ENCODE results near the gene DDX39B. TPM values are rescaled to one million over a fixed set of nuclear protein-coding genes. Genes with fewer than 3 reads are reported as not detected.
"Not testable (repeated sequence)": the region's sequence is repeated elsewhere in the genome, so short reads cannot be mapped to it uniquely, and the experiment has no call there.

DDX39B gene
- total RNA-seq, 2 experiments from 2014 or later, result 517 to 569 TPM

DNA sequence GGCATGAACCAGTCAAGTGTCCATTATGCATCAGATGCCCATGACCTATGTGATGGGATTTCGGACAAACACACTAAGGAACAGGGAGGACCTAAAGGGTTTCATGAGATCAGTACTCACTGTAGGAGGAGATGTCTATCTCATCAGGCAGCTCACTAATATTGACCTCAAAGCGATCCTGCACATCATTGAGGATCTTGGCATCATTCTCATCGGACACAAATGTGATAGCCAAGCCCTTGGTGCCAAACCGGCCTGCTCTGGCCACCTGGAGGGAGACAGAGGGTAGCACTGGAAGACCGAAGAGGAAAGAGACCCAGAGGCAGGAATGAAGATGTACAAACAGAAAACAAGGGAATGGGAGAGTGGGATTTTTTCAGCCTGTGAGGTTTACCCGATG, 11.1 kb downstream of the DDX39B start:
- Mint-ChIP-seq H3K9me3 (ENCODE audit: low read depth) (no peaks in the 10 kb centered on the region), H3K27ac (no peak overlapping the region), H3K4me3 (no peak overlapping the region), H3K4me1 (peaks cover 17% of the 10 kb centered on the region), H3K36me3 (ENCODE audit: low read depth) (peaks cover 59% of the 10 kb centered on the region), H3K27me3 (no peaks in the 10 kb centered on the region)
- POLR2A ChIA-PET, result interaction anchor here (0.7 kb wide), 1 partner anchor 35 kb away, joined by 3 read pairs; no protein-coding TSS in a partner anchor
- DNase-seq (no peak), ATAC-seq (no peak)
- intact Hi-C loops (cut with DNase I, micrococcal nuclease), result no loop called here
- CTCF ChIA-PET, result no interaction called here

DNA sequence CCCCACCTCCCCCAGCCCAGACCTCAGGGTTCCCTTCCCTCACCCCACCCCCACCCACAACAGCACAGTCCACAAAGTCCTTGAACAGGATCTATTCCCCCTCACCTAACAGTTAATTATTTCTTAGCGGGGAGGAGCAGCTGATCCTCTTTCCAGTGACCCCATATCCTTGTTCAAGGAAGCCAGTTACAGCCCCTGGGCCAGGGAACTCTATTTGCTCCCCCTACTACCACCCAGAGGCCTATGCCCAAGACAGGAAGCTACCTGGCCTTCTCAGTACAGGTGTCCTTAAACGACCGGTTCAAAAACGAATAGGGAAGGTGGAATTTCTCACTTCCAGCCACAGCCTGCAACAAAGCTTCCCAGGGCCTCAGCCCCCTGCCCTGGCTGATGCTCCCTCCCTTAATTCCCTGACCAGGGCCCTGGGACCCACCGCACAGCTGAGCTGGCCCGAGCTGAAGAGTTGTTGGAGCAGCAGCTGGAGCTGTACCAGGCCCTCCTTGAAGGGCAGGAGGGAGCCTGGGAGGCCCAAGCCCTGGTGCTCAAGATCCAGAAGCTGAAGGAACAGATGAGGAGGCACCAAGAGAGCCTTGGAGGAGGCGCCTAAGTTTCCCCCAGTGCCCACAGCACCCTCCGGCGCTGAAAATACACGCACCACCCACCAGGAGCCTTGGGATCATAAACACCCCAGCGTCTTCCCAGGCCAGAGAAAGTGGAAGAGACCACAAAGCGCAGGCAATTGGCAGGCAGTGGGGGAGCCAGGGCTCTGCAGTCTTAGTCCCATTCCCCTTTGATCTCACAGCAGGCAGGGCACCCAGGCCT, 12.3 kb downstream of the DDX39B start:
- DNase-seq (no peak), ATAC-seq (peak; percentile 25)
- H3K9me3 Mint-ChIP-seq (ENCODE audit: low read depth), result no peaks in the 10 kb centered on the region
- intact Hi-C loops (cut with DNase I, micrococcal nuclease), result no loop called here
- H3K27me3 Mint-ChIP-seq, result no peaks in the 10 kb centered on the region
- H3K27ac Mint-ChIP-seq, result no peak overlapping the region
- peaks cover 9% of the 10 kb centered on the region for H3K4me1 Mint-ChIP-seq
- CTCF ChIA-PET, result interaction anchor here (0.7 to 1.5 kb wide), 3 partner anchors 9 to 67 kb away, joined by 3 to 5 read pairs (median 5); no protein-coding TSS in a partner anchor
- POLR2A ChIA-PET, result interaction anchor here (0.6 to 1.3 kb wide), 4 partner anchors 11 to 58 kb away, joined by 3 to 5 read pairs (median 4); no protein-coding TSS in a partner anchor
- no peak overlapping the region for H3K4me3 Mint-ChIP-seq
- peaks cover 48% of the 10 kb centered on the region for H3K36me3 Mint-ChIP-seq (ENCODE audit: low read depth)

DNA sequence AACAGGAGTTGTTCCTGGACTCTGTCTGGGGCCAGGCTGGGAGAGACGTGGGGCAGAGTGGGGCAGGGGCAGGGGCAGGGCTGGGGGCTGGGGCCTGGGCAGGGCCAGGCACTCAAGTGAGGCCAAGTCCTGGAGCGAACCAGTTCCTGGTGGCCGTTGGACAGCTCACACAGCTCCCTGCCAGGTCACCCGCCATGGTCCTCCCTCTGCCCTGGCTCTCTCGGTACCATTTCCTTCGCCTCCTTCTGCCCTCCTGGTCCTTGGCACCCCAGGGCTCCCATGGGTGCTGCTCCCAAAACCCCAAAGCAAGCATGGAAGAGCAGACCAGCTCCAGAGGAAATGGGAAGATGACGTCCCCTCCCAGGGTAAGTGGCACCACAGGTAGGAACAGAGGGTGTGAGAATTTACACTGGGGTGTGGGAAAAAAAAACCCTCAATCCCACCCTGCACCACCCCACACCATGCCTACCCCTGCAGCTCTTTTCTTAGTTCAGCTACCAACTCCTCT, 12.9 kb downstream of the DDX39B start, which contains the start of gene MCCD1:
Gene MCCD1, plus strand, starts transcription at position 142 of the 508 bp plus-strand sequence. Its CDS starts 53 bp downstream, at position 195.
- H3K27ac Mint-ChIP-seq, result no peak within 1 kb of the TSS
- no peaks in the 10 kb centered on the region for H3K9me3 Mint-ChIP-seq (ENCODE audit: low read depth)
- H3K4me3 Mint-ChIP-seq, result no peak within 1 kb of the TSS
- intact Hi-C loops (cut with DNase I, micrococcal nuclease), result no loop called here
- no peaks in the 10 kb centered on the region for H3K27me3 Mint-ChIP-seq
- peaks cover 41% of the 10 kb centered on the region for H3K36me3 Mint-ChIP-seq (ENCODE audit: low read depth)
- DNase-seq (no peak), ATAC-seq (peak; percentile 17)
- ChIA-PET POLR2A (interaction anchor here (0.6 to 1.3 kb wide), 4 partner anchors 12 to 54 kb away, joined by 3 to 5 read pairs (median 3); no protein-coding TSS in a partner anchor), CTCF (interaction anchor here (0.8 to 1.8 kb wide), 5 partner anchors 12 to 68 kb away, joined by 3 to 8 read pairs (median 5); partner anchors contain the start of gene DDX39B)
- peaks cover 7% of the 10 kb centered on the region for H3K4me1 Mint-ChIP-seq

DNA sequence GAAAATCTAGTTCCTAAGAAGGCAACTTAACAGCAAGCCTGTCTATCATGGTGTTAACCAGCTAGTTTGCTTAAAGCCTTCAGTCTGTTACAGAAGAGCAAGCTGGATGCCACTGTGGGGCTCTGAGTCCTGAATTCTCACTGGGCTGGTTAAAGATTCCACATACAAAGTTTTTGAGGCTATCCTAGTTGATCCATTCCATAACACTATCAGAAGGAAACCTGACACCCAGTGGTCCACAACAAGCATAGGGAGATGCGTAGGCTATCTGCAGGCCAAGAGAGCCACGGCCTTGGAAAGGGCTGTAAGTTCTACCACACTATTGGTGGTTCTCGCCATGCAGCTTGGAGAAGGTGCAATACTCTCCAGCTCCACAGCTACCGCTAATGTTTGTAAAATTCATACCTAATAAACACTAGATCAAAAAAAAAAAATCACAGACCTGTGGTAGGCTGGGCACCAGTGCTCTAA, 13.5 kb downstream of the DDX39B start:
- no peaks in the 10 kb centered on the region for H3K27me3 Mint-ChIP-seq
- no peak overlapping the region for H3K4me3 Mint-ChIP-seq
- ChIA-PET POLR2A (interaction anchor here (0.6 to 1.3 kb wide), 3 partner anchors 13 to 83 kb away, joined by 3 to 5 read pairs (median 3); partner anchors contain the start of gene DDX39B), CTCF (interaction anchor here (0.6 to 1.8 kb wide), 5 partner anchors 12 to 129 kb away, joined by 3 to 8 read pairs (median 5); partner anchors contain the start of gene DDX39B)
- ATAC-seq (no peak), DNase-seq (no peak)
- peaks cover 4% of the 10 kb centered on the region for H3K4me1 Mint-ChIP-seq
- no peak overlapping the region for H3K27ac Mint-ChIP-seq
- H3K9me3 Mint-ChIP-seq (ENCODE audit: low read depth), result no peaks in the 10 kb centered on the region
- H3K36me3 Mint-ChIP-seq (ENCODE audit: low read depth), result peaks cover 36% of the 10 kb centered on the region
- intact Hi-C loops (cut with DNase I, micrococcal nuclease), result no loop called here

DNA sequence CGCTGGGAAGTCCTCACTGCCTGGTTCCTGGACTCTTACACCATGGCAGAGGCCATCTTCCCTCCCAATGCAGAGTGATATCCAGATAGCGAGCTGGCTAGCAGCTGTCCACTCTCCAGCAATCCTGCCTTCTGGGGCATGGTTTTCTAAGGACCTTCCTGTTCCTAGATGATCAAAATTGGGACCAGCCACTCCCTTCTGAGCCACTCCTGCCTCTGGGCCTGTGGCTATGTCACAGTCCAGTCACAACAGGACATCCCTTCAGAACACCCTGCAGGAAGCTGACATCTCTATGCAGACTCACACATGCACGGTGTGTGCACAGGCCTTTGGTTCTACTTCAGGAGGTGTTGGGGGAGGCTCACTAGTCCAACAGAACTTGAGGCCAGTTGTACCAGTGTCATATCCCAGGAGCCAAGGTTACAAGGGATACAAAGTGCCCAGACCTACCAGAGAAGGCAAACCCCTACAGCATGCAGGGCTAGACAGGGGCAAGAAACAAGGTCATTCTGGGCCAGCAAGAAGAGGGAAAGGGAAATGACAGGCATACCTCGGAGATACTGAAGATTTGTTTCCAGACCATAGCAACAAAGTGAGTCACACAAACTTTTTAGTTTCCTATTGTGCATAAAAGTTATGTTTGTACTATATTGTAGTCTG, 15.7 kb downstream of the DDX39B start:
- no peaks in the 10 kb centered on the region for H3K4me1 Mint-ChIP-seq

DNA sequence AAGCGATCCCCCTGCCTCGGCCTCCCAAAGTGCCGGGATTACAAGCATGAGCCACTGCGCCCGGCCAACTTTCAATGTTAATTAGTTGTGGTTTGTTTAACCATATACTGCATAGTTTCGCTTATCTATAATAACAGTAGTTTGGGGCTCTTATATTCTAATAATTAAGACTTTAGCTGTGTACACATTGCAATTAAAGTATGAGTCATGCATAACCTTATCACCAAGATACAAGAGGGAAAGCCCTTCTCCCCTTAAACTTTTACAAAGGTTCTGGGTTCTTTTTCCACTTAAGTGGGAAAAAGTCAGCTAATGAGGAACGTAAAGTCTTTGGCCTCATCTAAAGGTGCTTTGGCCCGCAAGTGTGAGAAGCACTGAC, 16.3 kb downstream of the DDX39B start:
- no peak overlapping the region for H3K27ac Mint-ChIP-seq
- H3K4me1 Mint-ChIP-seq, result no peaks in the 10 kb centered on the region
- intact Hi-C loops (cut with DNase I, micrococcal nuclease), result no loop called here
- no peaks in the 10 kb centered on the region for H3K9me3 Mint-ChIP-seq (ENCODE audit: low read depth)
- CTCF ChIA-PET, result interaction anchor here (0.8 to 1.2 kb wide), 2 partner anchors 73 to 114 kb away, joined by 3 to 5 read pairs; no protein-coding TSS in a partner anchor
- DNase-seq (no peak), ATAC-seq (no peak)
- peaks cover 12% of the 10 kb centered on the region for H3K36me3 Mint-ChIP-seq (ENCODE audit: low read depth)
- POLR2A ChIA-PET, result no interaction called here
- H3K27me3 Mint-ChIP-seq, result no peaks in the 10 kb centered on the region
- H3K4me3 Mint-ChIP-seq, result no peak overlapping the region

More for the DNA sequence above, 15.7 kb downstream of the DDX39B start:
- Mint-ChIP-seq H3K9me3 (ENCODE audit: low read depth) (no peaks in the 10 kb centered on the region), H3K4me3 (no peak overlapping the region), H3K36me3 (ENCODE audit: low read depth) (peaks cover 17% of the 10 kb centered on the region), H3K27me3 (no peaks in the 10 kb centered on the region), H3K27ac (no peak overlapping the region)
- intact Hi-C loops (cut with DNase I, micrococcal nuclease), result no loop called here
- ATAC-seq (no peak), DNase-seq (no peak)
- POLR2A ChIA-PET, result no interaction called here
- CTCF ChIA-PET, result interaction anchor here (0.6 to 1.2 kb wide), 5 partner anchors 43 to 446 kb away, joined by 3 to 5 read pairs (median 3); no protein-coding TSS in a partner anchor

DNA sequence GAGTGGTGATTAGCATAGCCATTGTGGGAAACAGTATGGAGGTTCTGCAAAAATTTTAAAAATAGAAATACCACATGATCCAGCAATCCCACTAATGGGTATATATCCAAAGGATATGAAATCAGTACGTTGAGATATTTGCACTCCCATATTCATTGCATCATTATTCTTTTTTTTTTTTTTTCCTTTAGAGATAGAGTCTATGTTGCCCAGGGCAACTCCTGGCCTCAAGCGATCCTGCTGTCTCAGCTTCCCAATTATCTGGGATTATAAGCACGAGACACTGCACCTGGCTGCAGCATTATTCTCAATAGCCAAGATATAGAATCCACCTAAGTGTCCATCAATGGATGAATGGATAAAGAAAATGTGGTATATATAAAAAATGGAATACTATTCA, 20.0 kb downstream of the DDX39B start:
- DNase-seq, result no peak
- Mint-ChIP-seq H3K27me3 (no peaks in the 10 kb centered on the region), H3K4me1 (no peaks in the 10 kb centered on the region), H3K27ac (no peak overlapping the region), H3K4me3 (no peak overlapping the region), H3K9me3 (ENCODE audit: low read depth) (no peaks in the 10 kb centered on the region), H3K36me3 (ENCODE audit: low read depth) (no peaks in the 10 kb centered on the region)
- CTCF ChIA-PET, result no interaction called here
- POLR2A ChIA-PET, result no interaction called here
- ATAC-seq, result no peak
- intact Hi-C loops (cut with DNase I, micrococcal nuclease), result no loop called here

DNA sequence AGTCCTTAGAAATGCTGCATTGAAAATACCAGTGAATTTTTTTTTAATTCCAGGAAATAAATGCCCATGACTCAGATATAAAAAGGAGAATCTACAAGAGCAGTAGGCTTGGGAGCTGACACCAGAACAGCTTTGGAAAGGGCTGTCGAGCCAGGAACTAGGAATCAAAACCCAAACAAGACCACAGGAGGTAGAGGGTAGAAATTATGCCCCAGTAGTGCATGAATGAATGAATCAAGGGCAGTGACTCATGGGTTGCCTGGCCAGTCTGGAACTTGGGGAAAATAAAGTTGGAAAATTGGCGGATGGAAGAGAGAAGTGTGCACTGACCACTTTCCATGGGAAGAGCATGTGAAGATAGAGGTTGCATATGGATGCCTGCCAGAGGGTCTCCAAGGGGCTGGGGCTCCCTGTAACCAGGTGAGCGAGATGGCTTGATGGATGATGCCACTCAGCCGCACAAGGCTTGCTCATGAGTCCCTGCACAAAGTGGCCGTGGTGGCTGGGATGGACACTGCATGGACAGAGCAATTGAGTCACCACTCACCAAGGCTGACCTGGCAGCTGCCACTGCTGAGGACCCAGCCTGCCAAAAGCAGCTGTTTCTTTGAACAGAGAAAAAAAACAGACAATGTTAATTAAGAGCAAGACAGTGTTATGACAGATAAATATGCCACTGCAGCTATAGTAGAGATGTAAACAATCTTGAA, 28.2 kb downstream of the DDX39B start:
- DNase-seq (no peak), ATAC-seq (no peak)
- H3K4me3 Mint-ChIP-seq, result no peak overlapping the region
- CTCF ChIA-PET, result interaction anchor here (0.5 to 1.2 kb wide), 5 partner anchors 19 to 899 kb away, joined by 3 to 5 read pairs (median 3); no protein-coding TSS in a partner anchor
- H3K27ac Mint-ChIP-seq, result no peak overlapping the region
- POLR2A ChIA-PET, result no interaction called here
- intact Hi-C loops (cut with DNase I, micrococcal nuclease), result no loop called here
- H3K4me1 Mint-ChIP-seq, result no peaks in the 10 kb centered on the region
- H3K9me3 Mint-ChIP-seq (ENCODE audit: low read depth), result no peaks in the 10 kb centered on the region
- peaks cover 15% of the 10 kb centered on the region for H3K36me3 Mint-ChIP-seq (ENCODE audit: low read depth)
- H3K27me3 Mint-ChIP-seq, result no peaks in the 10 kb centered on the region

DNA sequence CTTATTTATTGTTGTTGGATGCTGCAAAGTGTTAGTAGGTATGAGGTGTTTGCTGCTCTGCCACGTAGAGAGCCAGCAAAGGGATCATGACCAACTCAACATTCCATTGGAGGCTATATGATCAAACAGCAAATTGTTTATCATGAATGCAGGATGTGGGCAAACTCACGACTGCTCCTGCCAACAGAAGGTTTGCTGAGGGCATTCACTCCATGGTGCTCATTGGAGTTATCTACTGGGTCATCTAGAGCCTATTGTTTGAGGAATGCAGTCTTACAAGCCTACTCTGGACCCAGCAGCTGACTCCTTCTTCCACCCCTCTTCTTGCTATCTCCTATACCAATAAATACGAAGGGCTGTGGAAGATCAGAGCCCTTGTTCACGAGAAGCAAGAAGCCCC, 31.8 kb downstream of the DDX39B start:
- H3K27ac Mint-ChIP-seq, result no peak overlapping the region
- no peaks in the 10 kb centered on the region for H3K4me1 Mint-ChIP-seq
- ATAC-seq (no peak), DNase-seq (no peak)
- POLR2A ChIA-PET, result no interaction called here
- no peaks in the 10 kb centered on the region for H3K9me3 Mint-ChIP-seq (ENCODE audit: low read depth)
- intact Hi-C loops (cut with DNase I, micrococcal nuclease), result no loop called here
- CTCF ChIA-PET, result interaction anchor here (0.6 kb wide), 1 partner anchor 421 kb away, joined by 3 read pairs; no protein-coding TSS in a partner anchor
- no peaks in the 10 kb centered on the region for H3K27me3 Mint-ChIP-seq
- H3K4me3 Mint-ChIP-seq, result no peak overlapping the region
- peaks cover 41% of the 10 kb centered on the region for H3K36me3 Mint-ChIP-seq (ENCODE audit: low read depth)

DNA sequence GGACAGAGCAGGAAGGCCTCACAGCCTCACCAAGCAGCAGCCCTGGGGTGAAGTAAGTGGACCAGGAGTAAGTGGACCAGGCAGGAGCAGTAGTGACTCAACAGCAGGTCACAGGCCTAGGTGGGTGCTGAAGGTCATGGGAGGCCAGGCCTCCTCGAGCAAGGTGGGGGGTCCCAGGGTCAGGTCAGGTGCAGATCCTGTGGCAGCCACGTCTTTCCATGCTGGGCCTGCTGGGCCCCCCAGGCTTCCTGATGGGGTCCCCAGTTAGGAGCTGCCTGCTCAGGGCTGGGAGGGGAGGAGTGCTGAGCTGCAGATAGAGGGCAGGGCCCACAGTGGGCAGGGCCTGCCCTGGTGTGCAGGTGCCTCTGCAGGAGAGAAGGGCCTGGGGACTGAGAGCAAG, 32.8 kb downstream of the DDX39B start:
- H3K27me3 Mint-ChIP-seq; CTCF ChIA-PET; H3K9me3 Mint-ChIP-seq (ENCODE audit: low read depth); H3K4me1 Mint-ChIP-seq; H3K27ac Mint-ChIP-seq; intact Hi-C loops (cut with DNase I, micrococcal nuclease); ATAC-seq; H3K4me3 Mint-ChIP-seq; DNase-seq: not testable (repeated sequence)
- peaks cover 43% of the 10 kb centered on the region for H3K36me3 Mint-ChIP-seq (ENCODE audit: low read depth)
- POLR2A ChIA-PET, result interaction anchor here (0.6 kb wide), 1 partner anchor 14 kb away, joined by 5 read pairs; no protein-coding TSS in a partner anchor
